ENCODE data around the gene COX17. TPM values are rescaled to one million over a fixed set of nuclear protein-coding genes. Genes with fewer than 3 reads are reported as not detected.

Gene COX17, protein sequence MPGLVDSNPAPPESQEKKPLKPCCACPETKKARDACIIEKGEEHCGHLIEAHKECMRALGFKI
- 10 to 100 TPM; 16.2 to 43.1 (median 29.9) TPM for total RNA-seq

DNA sequence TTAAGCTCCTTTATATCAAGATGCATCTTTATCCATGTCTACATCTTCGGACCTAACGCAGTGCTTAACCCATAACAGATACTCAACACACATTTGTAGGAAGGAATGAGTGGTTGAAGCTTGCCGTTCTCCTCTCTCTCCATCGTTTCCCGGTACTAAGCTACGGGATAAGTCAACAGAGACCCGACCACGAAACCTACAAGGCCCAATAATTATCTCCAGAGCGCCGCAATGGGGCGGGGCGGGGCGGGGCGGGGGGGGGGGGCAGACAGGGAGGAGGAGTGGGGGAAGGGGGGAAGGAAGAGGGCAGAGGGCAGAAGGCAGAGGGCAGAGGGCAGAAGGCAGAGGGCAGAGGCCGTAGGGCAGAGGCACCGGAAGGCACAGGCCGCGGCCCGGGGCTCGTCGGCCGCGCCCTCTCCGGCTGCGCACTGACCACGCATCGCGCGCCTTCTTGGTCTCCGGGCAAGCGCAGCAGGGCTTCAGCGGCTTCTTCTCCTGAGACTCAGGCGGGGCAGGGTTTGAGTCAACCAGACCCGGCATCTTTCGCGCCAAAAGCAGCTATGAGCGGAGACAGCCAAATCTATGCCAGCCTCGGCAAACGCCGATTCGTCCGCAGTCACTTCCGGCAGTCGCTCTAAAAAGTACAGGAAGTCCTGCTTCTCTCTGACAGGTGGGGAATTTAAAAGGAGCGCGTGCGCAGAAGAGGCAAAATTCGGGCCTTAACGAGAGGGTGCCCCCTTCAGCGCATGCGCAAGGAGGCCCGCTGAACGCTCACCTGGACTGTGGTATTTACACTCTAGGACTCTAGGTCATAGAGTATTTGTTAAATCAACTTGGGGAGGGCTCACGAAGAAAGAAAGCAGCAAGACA is at the start of gene COX17:
COX17 (minus strand) TSS at position 636 of the 870 bp plus-strand sequence; CDS start at position 540, 96 bp downstream.
- H3K4me3 ChIP-seq (ENCODE audit: low read depth, poor library complexity, severe bottlenecking): peak within 1 kb of the TSS; percentile 50
- 0 to 1% methylated on average over 50 to 53 of the region's 54 CpGs for whole genome bisulfite sequencing, 2 donors
- no peak for TF ChIP-seq POLR2A (IDR thresholded peaks at IDR 0.05)
- intact Hi-C loops (cut with DNase I; ENCODE audit: low total_unique reads): no loop called here
- peak; percentile 94 to 98 for DNase-seq (ENCODE audit: low spot score in 2 of 2)

DNA sequence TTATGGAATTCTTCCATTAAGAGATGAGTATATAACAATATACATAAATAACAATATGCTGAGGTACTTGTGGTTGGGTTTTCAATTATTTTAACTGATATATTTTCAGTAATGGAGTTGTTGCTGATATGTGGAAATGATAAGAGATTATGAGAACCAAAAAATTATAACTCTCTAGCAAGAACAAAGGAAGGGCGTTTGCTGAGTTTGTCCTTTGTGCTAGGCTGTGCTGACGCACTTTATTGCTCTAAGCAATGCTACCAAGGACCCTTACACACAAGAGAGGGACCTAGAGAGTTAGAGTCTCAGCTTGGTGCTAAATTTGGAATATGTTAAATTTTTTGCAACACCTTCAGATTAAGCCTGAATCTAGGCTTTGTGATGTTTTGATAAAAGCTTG is 49.7 kb upstream of the COX17 start:
- intact Hi-C loops (cut with DNase I; ENCODE audit: low total_unique reads): no loop called here
- DNase-seq (ENCODE audit: low spot score in 2 of 2): no peak
- TF ChIP-seq POLR2A (IDR thresholded peaks at IDR 0.05): no peak
- TF ChIP-seq, protein P1, sequence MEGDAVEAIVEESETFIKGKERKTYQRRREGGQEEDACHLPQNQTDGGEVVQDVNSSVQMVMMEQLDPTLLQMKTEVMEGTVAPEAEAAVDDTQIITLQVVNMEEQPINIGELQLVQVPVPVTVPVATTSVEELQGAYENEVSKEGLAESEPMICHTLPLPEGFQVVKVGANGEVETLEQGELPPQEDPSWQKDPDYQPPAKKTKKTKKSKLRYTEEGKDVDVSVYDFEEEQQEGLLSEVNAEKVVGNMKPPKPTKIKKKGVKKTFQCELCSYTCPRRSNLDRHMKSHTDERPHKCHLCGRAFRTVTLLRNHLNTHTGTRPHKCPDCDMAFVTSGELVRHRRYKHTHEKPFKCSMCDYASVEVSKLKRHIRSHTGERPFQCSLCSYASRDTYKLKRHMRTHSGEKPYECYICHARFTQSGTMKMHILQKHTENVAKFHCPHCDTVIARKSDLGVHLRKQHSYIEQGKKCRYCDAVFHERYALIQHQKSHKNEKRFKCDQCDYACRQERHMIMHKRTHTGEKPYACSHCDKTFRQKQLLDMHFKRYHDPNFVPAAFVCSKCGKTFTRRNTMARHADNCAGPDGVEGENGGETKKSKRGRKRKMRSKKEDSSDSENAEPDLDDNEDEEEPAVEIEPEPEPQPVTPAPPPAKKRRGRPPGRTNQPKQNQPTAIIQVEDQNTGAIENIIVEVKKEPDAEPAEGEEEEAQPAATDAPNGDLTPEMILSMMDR (IDR thresholded peaks at IDR 0.05): no peak
- WGBS, 2 donors: 81 to 95% methylated on average over 2 of the region's 2 CpGs
- no peak overlapping the region for H3K4me3 ChIP-seq (ENCODE audit: low read depth, poor library complexity, severe bottlenecking)

DNA sequence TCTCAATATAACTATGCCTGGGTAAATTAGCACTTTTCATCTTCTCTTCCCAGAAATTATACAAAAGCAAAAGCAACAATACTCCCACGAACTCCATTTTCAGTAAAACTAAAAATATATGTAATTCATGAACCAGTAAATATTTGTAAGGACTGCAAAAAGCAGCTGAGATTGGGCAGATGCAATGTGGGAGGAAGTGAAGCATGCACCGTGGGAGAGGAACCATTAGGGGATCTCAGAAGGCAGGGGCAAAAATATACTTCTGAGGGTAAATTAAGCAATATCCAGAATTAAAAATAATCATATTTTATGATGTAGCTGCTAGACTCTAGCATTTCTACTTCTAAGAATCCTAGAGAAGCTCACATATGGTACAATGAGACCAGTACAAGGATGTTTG is 45.8 kb upstream of the COX17 start:
- WGBS, 2 donors: 59 to 60% methylated on average over 2 of the region's 2 CpGs
- TF ChIP-seq POLR2A (IDR thresholded peaks at IDR 0.05): no peak
- TF ChIP-seq, protein P1 (IDR thresholded peaks at IDR 0.05): no peak

GRCh38 chr3:119717520-119717919 is 40.3 kb upstream of the COX17 start:
- no peak for DNase-seq (ENCODE audit: low spot score in 2 of 2)
- WGBS, 2 donors: 67 to 73% methylated on average over 5 of the region's 5 CpGs
- no peak for TF ChIP-seq POLR2A (IDR thresholded peaks at IDR 0.05)
- TF ChIP-seq, protein P1 (IDR thresholded peaks at IDR 0.05): no peak
- intact Hi-C loops (cut with DNase I; ENCODE audit: low total_unique reads): no loop called here
- no peak overlapping the region for H3K4me3 ChIP-seq (ENCODE audit: low read depth, poor library complexity, severe bottlenecking)

More for the DNA sequence above, 45.8 kb upstream of the COX17 start:
- intact Hi-C loops (cut with DNase I; ENCODE audit: low total_unique reads): no loop called here
- H3K4me3 ChIP-seq (ENCODE audit: low read depth, poor library complexity, severe bottlenecking): no peak overlapping the region
- DNase-seq (ENCODE audit: low spot score in 2 of 2): no peak

- WGBS, 2 donors: 93 to 94% methylated on average over 3 of the region's 3 CpGs
- intact Hi-C loops (cut with DNase I; ENCODE audit: low total_unique reads): no loop called here
- TF ChIP-seq POLR2A (IDR thresholded peaks at IDR 0.05): no peak
- TF ChIP-seq, protein P1 (IDR thresholded peaks at IDR 0.05): no peak
- no peak overlapping the region for H3K4me3 ChIP-seq (ENCODE audit: low read depth, poor library complexity, severe bottlenecking)
- DNase-seq (ENCODE audit: low spot score in 2 of 2): no peak
These were observed 39.8 kb upstream of the COX17 start for GRCh38 chr3:119716998-119717397.

DNA sequence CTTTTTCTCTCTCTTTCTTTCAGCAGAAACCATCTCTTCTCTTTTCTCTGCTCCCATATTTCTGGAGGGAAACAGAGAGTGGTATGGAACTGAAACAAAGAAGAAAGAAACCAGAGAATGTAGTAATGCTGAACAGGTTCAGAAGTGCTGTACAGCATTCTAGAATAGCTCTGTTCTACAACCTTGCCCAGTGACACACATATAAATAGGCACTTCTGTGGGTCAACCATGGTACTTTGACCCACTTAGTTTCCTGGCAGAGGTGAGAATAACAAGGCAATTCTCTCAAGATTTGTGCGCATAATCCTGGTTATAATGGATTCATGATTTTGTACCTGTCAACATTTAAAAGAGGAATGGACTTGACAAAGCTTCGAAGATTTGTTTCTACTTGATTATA is 37.9 kb upstream of the COX17 start:
- 96 to 100% methylated on average over 2 of the region's 2 CpGs for WGBS, 2 donors
- DNase-seq (ENCODE audit: low spot score in 2 of 2): no peak
- intact Hi-C loops (cut with DNase I; ENCODE audit: low total_unique reads): no loop called here
- TF ChIP-seq, protein P1 (IDR thresholded peaks at IDR 0.05): no peak
- no peak for TF ChIP-seq POLR2A (IDR thresholded peaks at IDR 0.05)
- no peak overlapping the region for H3K4me3 ChIP-seq (ENCODE audit: low read depth, poor library complexity, severe bottlenecking)

Measured in lower leg skin (tissue), 4 donors.